Keratinocyte (primary cell): ENCODE measurements around the gene NEGR1.

Experiments
- CTCF ChIP-seq, 3 experiments: IDR thresholded peaks in 1 of 3; conservative IDR thresholded peaks in 1 of 3; optimal IDR thresholded peaks in 1 of 3; 2 replicates in 2 of 3; 3 replicates in 1 of 3; pipeline versions ENCODE3 to v1.5.1; 2011; ENCODE audit warnings: low read length in 3 of 3, mild to moderate bottlenecking in 3 of 3, moderate library complexity in 2 of 3, control low read depth in 1 of 3, inconsistent platforms in 1 of 3; ENCODE audit not compliant: insufficient read depth in 2 of 3; ENCODE audit errors: extremely low read depth in 1 of 3
- EZH2 ChIP-seq: IDR thresholded peaks from one replicate; pipeline ENCODE4 v1.6.1; 2012; ENCODE audit warnings: inconsistent platforms, mild to moderate bottlenecking, low read length, moderate library complexity

- TF ChIP-seq CTCF (optimal IDR thresholded peaks at IDR 0.05 in 1 of 3, IDR thresholded peaks at IDR 0.05 in 1 of 3, conservative IDR thresholded peaks at IDR 0.05 in 1 of 3; ENCODE audit: extremely low read depth in 1 of 3, insufficient read depth in 2 of 3, low read length in 3 of 3) (no peak), EZH2 (no peak)
These were observed 6.5 kb upstream of the NEGR1 start for GRCh38 chr1:72288886-72289285.
